Measurements from ENCODE around the gene ILRUN.

- TF ChIP-seq CTCF (IDR thresholded peaks at IDR 0.05) (no peak), POLR2A (IDR thresholded peaks at IDR 0.05) (no peak), POLR2AphosphoS5 (IDR thresholded peaks at IDR 0.05; ENCODE audit: insufficient read depth in 1 of 2, low read depth in 1 of 2) (no peak)
These were observed 39.6 kb downstream of the ILRUN start for GRCh38 chr6:34657037-34657306.
